ENCODE data around the gene LATS2. TPM values are rescaled to one million over a fixed set of nuclear protein-coding genes. Genes with fewer than 3 reads are reported as not detected.

Gene LATS2
- polyA plus RNA-seq, 3 donors: 21.7 to 24.9 (median 22.9) TPM

- no peak for DNase-seq
Observed at GRCh38 chr13:20994441-20994821, 67.0 kb downstream of the LATS2 start.

- DNase-seq: no peak
Observed at GRCh38 chr13:20993661-20994440, 67.5 kb downstream of the LATS2 start.

GRCh38 chr13:20993211-20993610 is 68.2 kb downstream of the LATS2 start:
- no peak for DNase-seq

- DNase-seq: no peak
Observed at GRCh38 chr13:20991741-20992520, 69.5 kb downstream of the LATS2 start.

- no peak for DNase-seq
Observed at GRCh38 chr13:20990910-20991525, 70.4 kb downstream of the LATS2 start.

GRCh38 chr13:20989656-20990321 is 71.6 kb downstream of the LATS2 start:
- DNase-seq: no peak

- no peak for DNase-seq
Observed at GRCh38 chr13:20988909-20989655, 72.3 kb downstream of the LATS2 start.

- no peak for DNase-seq
Observed at GRCh38 chr13:20988033-20988908, 73.1 kb downstream of the LATS2 start.

- DNase-seq: no peak
Observed at GRCh38 chr13:20987599-20987998, 73.8 kb downstream of the LATS2 start.

GRCh38 chr13:20984879-20985278 is 76.5 kb downstream of the LATS2 start:
- DNase-seq: no peak

GRCh38 chr13:20983386-20983785 is 78.0 kb downstream of the LATS2 start:
- no peak for DNase-seq

- no peak for DNase-seq
Observed at GRCh38 chr13:20981370-20982095, 79.9 kb downstream of the LATS2 start.

- no peak for DNase-seq
Observed at GRCh38 chr13:20980899-20981298, 80.5 kb downstream of the LATS2 start.

- DNase-seq: no peak
Observed at GRCh38 chr13:20980430-20980829, 81.0 kb downstream of the LATS2 start.

GRCh38 chr13:20977394-20977793 is 84.0 kb downstream of the LATS2 start:
- DNase-seq: no peak

- no peak for DNase-seq
Observed at GRCh38 chr13:20974981-20975585, 86.3 kb downstream of the LATS2 start.

- no peak for DNase-seq
Observed at GRCh38 chr13:20973886-20974425, 87.4 kb downstream of the LATS2 start.

GRCh38 chr13:20972731-20973130 is 88.7 kb downstream of the LATS2 start:
- DNase-seq: no peak

GRCh38 chr13:20969182-20969581 is 92.2 kb downstream of the LATS2 start:
- DNase-seq: no peak

Measured in renal pelvis (tissue), 4 donors.